Ishikawa (cell line): ENCODE data around the gene CTNND1.

ENCODE experiments used
- CEBPB ChIP-seq: IDR thresholded peaks from 2 replicates; pipeline ENCODE4 v1.6.1; 2012
- FOXM1 ChIP-seq: IDR thresholded peaks from 2 replicates; pipeline ENCODE4 v1.6.1; 2012; ENCODE audit warnings: low read depth, borderline replicate concordance
- MAX ChIP-seq: IDR thresholded peaks from 2 replicates; pipeline ENCODE4 v1.6.1; 2012
- TAF1 ChIP-seq: IDR thresholded peaks from 2 replicates; pipeline ENCODE4 v1.6.1; 2012; ENCODE audit warnings: low read depth, mild to moderate bottlenecking
- TCF12 ChIP-seq: IDR thresholded peaks from 2 replicates; pipeline ENCODE4 v1.6.1; 2012; ENCODE audit warnings: low read depth
- ZBTB7A ChIP-seq: IDR thresholded peaks from 2 replicates; pipeline ENCODE4 v1.6.1; 2012; ENCODE audit warnings: low read depth

- TF ChIP-seq CEBPB: no peak
- no peak for TF ChIP-seq TAF1
- no peak for TF ChIP-seq MAX
- no peak for TF ChIP-seq ZBTB7A
- no peak for TF ChIP-seq TCF12
- no peak for TF ChIP-seq FOXM1
These were observed 39.0 kb downstream of the CTNND1 start for GRCh38 chr11:57800444-57801182.
